Activated T-helper 1 cell treated with anti-CD3 and anti-CD28 coated beads, Interleukin-12 subunit alpha, Interleukin-12 subunit beta, Interleukin-2, Interleukin-4 antibody, amounts not matched to agents 30 ng/mL and 10 ng/mL and 1 ng/mL, durations not matched to agents 14 hours and 24 hours and 36 hours (primary cell): ENCODE measurements around the gene TMEM198. TPM values are rescaled to one million over a fixed set of nuclear protein-coding genes. Genes with fewer than 3 reads are reported as not detected.

Experiments
- DNase-seq: peaks from one replicate; pipeline ENCODE4 v3.0.0; 2021; ENCODE audit warnings: low spot score
- H3K27ac Mint-ChIP-seq: one replicate; pipeline ENCODE4 v1.8.0; 2021; ENCODE audit warnings: mild to moderate bottlenecking, mixed read lengths
- H3K27me3 Mint-ChIP-seq: one replicate; pipeline ENCODE4 v1.8.0; 2022; ENCODE audit warnings: mild to moderate bottlenecking, moderate library complexity, mixed read lengths; ENCODE audit not compliant: insufficient read depth
- H3K36me3 Mint-ChIP-seq: one replicate; pipeline ENCODE4 v1.8.0; 2021; ENCODE audit warnings: low read depth, mixed read lengths
- H3K4me1 Mint-ChIP-seq: one replicate; pipeline ENCODE4 v1.8.0; 2021; ENCODE audit warnings: low read depth, mixed read lengths
- H3K4me3 Mint-ChIP-seq: one replicate; pipeline ENCODE4 v1.8.0; 2021; ENCODE audit warnings: mild to moderate bottlenecking, moderate library complexity, mixed read lengths
- H3K9me3 Mint-ChIP-seq: one replicate; pipeline ENCODE4 v1.8.0; 2021; ENCODE audit warnings: mixed read lengths
- intact Hi-C: fragments of 100-400 bp; cut with micrococcal nuclease; formaldehyde crosslinking; loops from one replicate; pipeline ENCODE4 v1.15.1; 2024
- total RNA-seq: library from RNA; stranded (reverse); gene quantifications from 2 replicates; pipeline ENCODE4 v1.2.3, GENCODE V29; 2022

Gene TMEM198, protein sequence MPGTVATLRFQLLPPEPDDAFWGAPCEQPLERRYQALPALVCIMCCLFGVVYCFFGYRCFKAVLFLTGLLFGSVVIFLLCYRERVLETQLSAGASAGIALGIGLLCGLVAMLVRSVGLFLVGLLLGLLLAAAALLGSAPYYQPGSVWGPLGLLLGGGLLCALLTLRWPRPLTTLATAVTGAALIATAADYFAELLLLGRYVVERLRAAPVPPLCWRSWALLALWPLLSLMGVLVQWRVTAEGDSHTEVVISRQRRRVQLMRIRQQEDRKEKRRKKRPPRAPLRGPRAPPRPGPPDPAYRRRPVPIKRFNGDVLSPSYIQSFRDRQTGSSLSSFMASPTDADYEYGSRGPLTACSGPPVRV
- 2.9 and 3.3 TPM in 2 replicates for total RNA-seq

- intact Hi-C loops, result loop anchor here (1.0 to 10.0 kb wide), 12 partner anchors 9 to 1271 kb away; partner anchors contain the start of genes AAMP, DNAJB2, GMPPA and NHEJ1
- peak within 1 kb of the TSS; percentile 85 for H3K27ac Mint-ChIP-seq
- peaks cover 20% of the 10 kb centered on the region for H3K4me1 Mint-ChIP-seq
- H3K4me3 Mint-ChIP-seq, result peak within 1 kb of the TSS; percentile 93
- H3K36me3 Mint-ChIP-seq, result peaks cover 5% of the 10 kb centered on the region
- no peaks in the 10 kb centered on the region for H3K9me3 Mint-ChIP-seq
- peak; percentile 94 for DNase-seq
- peaks cover 25% of the 10 kb centered on the region for H3K27me3 Mint-ChIP-seq
Measured at GRCh38 chr2:219543596-219544358, at the start of gene TMEM198, which contains the start of gene CHPF. Gene TMEM198, plus strand, starts transcription at chr2:219544028. Its CDS starts 700 bp downstream, at chr2:219544728. Gene CHPF, minus strand, starts transcription at chr2:219543809. Its CDS starts 271 bp downstream, at chr2:219543538.

- peaks cover 21% of the 10 kb centered on the region for H3K4me1 Mint-ChIP-seq
- no peak overlapping the region for H3K27ac Mint-ChIP-seq
- intact Hi-C loops, result loop anchor here (1.0 to 5.0 kb wide), 3 partner anchors 35 to 1208 kb away; no protein-coding TSS in a partner anchor
- no peak overlapping the region for H3K4me3 Mint-ChIP-seq
- DNase-seq, result no peak
- H3K27me3 Mint-ChIP-seq, result peaks cover 42% of the 10 kb centered on the region
- H3K9me3 Mint-ChIP-seq, result no peaks in the 10 kb centered on the region
- peaks cover 3% of the 10 kb centered on the region for H3K36me3 Mint-ChIP-seq
Measured at GRCh38 chr2:219494952-219495530, 48.8 kb upstream of the TMEM198 start.

DNA sequence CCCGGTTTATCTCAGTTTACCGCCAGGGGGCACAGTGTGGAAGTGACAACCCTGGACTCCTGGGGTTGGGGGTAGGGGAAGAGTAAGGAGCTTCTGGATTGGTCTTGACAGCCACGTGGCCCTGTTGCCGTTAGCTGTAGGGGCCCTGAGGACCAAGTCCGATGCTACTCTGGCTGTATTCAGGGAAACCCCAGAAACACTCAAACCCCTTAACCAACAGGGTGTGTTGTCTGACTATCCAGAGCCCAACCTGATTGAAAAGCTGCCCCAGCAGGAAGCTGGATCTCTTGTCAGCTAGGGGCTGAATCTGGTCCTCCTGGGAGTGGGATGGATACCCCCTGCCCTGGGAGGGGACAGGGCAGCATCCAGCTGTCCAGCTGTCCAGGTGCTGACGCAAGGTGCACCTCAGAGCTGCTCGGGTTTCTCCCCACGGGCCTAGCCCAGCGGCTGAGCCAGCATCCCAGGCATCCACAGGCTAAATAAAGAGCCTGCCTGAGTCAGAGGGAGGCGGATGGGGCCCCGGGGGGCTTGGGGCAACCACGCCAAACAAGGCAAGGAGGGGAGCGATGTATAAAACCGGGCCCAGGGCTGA, 48.2 kb upstream of the TMEM198 start:
- Mint-ChIP-seq H3K4me3 (no peak overlapping the region), H3K27me3 (peaks cover 42% of the 10 kb centered on the region), H3K36me3 (peaks cover 3% of the 10 kb centered on the region), H3K9me3 (no peaks in the 10 kb centered on the region), H3K27ac (no peak overlapping the region), H3K4me1 (peaks cover 26% of the 10 kb centered on the region)
- DNase-seq, result peak; percentile 31
- intact Hi-C loops, result loop anchor here (1.0 to 5.0 kb wide), 3 partner anchors 35 to 1208 kb away; no protein-coding TSS in a partner anchor

DNA sequence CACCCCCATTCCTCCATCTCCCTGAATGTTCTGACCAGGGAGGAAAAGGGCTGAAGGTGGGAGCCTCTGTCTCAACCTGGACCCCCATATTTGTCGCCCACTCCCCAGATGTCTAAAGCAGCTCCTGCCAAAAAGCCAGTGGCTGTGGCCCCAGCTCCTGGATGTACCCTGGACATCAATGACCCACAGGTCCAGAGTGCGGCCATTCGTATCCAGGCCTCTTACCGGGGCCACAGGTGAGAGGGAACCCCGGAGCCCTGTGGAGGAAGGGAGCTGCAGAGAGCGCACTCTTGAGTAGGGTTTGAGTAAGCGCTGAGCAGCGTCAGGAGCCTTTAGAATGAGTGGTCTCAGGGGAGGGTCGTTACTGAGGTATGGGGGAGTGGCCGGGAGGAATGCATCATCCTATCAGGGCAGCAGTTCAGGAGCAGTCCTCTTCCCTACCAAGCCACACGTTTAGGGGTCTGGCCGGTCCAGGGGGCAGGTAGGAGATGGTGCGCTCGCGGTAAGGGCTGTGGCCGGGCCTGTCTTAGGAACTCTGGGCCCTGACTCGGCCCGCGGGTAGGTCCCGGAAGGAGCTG, 47.5 kb upstream of the TMEM198 start:
- peaks cover 3% of the 10 kb centered on the region for H3K36me3 Mint-ChIP-seq
- peak overlapping the region; percentile 56 for H3K4me3 Mint-ChIP-seq
- H3K9me3 Mint-ChIP-seq, result no peaks in the 10 kb centered on the region
- intact Hi-C loops, result loop anchor here (5.0 kb wide), 2 partner anchors 599 to 1209 kb away; no protein-coding TSS in a partner anchor
- peaks cover 29% of the 10 kb centered on the region for H3K4me1 Mint-ChIP-seq
- peaks cover 42% of the 10 kb centered on the region for H3K27me3 Mint-ChIP-seq
- DNase-seq, result no peak
- no peak overlapping the region for H3K27ac Mint-ChIP-seq

- intact Hi-C loops, result loop anchor here (5.0 kb wide), 2 partner anchors 600 to 1210 kb away; no protein-coding TSS in a partner anchor
- Mint-ChIP-seq H3K27ac (no peak overlapping the region), H3K4me1 (peaks cover 35% of the 10 kb centered on the region), H3K9me3 (no peaks in the 10 kb centered on the region), H3K4me3 (peak overlapping the region; percentile 76), H3K27me3 (peaks cover 42% of the 10 kb centered on the region), H3K36me3 (peaks cover 5% of the 10 kb centered on the region)
- DNase-seq, result no peak
Measured at GRCh38 chr2:219496825-219497494, 46.9 kb upstream of the TMEM198 start.

GRCh38 chr2:219497495-219498279, 46.1 kb upstream of the TMEM198 start:
- intact Hi-C loops, result loop anchor here (1.0 to 5.0 kb wide), 15 partner anchors 12 to 1210 kb away; partner anchors contain the start of genes ANKZF1, ATG9A, CHPF and DNAJB2
- DNase-seq, result peak; percentile 38
- Mint-ChIP-seq H3K4me1 (peaks cover 36% of the 10 kb centered on the region), H3K9me3 (no peaks in the 10 kb centered on the region), H3K36me3 (peaks cover 5% of the 10 kb centered on the region), H3K27me3 (peaks cover 42% of the 10 kb centered on the region), H3K4me3 (peak overlapping the region; percentile 93), H3K27ac (no peak overlapping the region)

DNA sequence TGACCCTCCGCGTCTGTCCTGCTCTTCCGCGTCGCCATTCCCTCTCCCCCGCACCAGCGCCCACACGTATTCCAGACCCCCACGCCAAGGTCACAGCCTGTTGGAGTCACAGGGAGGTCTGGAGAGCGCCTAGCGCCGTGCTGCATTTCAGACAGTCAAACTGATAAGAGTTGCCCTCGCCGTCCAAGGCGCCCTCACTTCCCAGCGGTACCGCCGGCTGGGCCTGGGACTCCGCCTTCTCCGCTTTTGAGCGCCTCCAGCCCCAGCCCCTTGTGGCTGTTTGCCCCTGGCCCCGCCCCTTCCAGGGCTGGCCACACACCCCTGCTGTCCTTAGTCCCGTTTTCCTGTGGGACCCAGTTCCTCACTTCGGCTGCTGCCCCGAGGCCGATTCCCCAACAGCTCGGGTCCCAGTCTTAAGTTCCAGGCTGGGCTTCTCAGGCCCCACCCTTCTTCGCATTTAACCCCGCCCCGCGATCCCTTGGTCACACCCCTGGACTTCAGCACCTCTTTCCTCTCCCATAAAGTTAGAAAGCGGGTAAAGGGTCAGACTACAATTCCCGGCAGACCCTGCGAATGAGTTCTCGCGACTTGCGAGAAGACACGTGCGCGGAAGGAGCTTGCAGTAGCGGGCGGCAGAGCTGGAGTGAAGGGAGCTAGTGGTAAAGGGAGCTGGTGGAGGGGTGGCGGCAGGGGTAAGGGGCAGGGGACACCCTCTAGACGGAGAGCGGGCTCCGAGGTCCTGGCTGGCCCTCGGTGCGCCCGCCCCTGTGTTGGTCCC, 45.4 kb upstream of the TMEM198 start, which contains the start of gene GMPPA:
Gene GMPPA (plus strand): TSS at position 612 of the 778 bp plus-strand sequence. CDS start 1,085 bp downstream, outside the sequence.
- Mint-ChIP-seq H3K4me1 (peaks cover 36% of the 10 kb centered on the region), H3K4me3 (peak within 1 kb of the TSS; percentile 93), H3K27me3 (peaks cover 35% of the 10 kb centered on the region), H3K36me3 (peaks cover 7% of the 10 kb centered on the region), H3K27ac (peak within 1 kb of the TSS; percentile 91), H3K9me3 (no peaks in the 10 kb centered on the region)
- intact Hi-C loops, result loop anchor here (1.0 to 5.0 kb wide), 15 partner anchors 11 to 1211 kb away; partner anchors contain the start of genes ANKZF1, ATG9A, CHPF and DNAJB2
- peak; percentile 94 for DNase-seq

DNA sequence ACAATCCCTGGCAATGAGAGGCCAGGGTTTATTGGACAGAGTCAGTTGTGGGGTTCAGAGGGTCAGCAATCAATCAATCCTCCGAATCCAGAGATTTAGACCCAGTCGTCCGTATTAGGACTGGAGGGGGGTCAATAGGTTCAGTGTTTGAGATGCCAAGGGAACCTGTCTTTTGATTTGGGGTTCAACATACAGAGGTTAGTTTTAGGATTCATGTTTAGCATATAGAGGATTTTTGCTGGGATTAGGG, 44.8 kb upstream of the TMEM198 start:
- H3K27me3 Mint-ChIP-seq, result peaks cover 32% of the 10 kb centered on the region
- H3K27ac Mint-ChIP-seq, result peak overlapping the region; percentile 91
- H3K36me3 Mint-ChIP-seq, result peaks cover 8% of the 10 kb centered on the region
- H3K4me1 Mint-ChIP-seq, result peaks cover 36% of the 10 kb centered on the region
- no peaks in the 10 kb centered on the region for H3K9me3 Mint-ChIP-seq
- DNase-seq, result no peak
- H3K4me3 Mint-ChIP-seq, result peak overlapping the region; percentile 93
- intact Hi-C loops, result loop anchor here (2.0 to 5.0 kb wide), 3 partner anchors 292 to 1212 kb away; partner anchors contain the start of gene ZFAND2B

- Mint-ChIP-seq H3K36me3 (peaks cover 13% of the 10 kb centered on the region), H3K27me3 (peaks cover 27% of the 10 kb centered on the region), H3K4me1 (peaks cover 36% of the 10 kb centered on the region), H3K9me3 (no peaks in the 10 kb centered on the region), H3K27ac (peak overlapping the region; percentile 91), H3K4me3 (peak overlapping the region; percentile 93)
- intact Hi-C loops, result loop anchor here (2.0 to 5.0 kb wide), 3 partner anchors 293 to 1212 kb away; partner anchors contain the start of gene ZFAND2B
- no peak for DNase-seq
Measured at GRCh38 chr2:219499555-219499954, 44.3 kb upstream of the TMEM198 start.

- H3K4me3 Mint-ChIP-seq, result peak overlapping the region; percentile 93
- peaks cover 36% of the 10 kb centered on the region for H3K4me1 Mint-ChIP-seq
- intact Hi-C loops, result no loop called here
- H3K9me3 Mint-ChIP-seq, result no peaks in the 10 kb centered on the region
- peaks cover 13% of the 10 kb centered on the region for H3K36me3 Mint-ChIP-seq
- no peak for DNase-seq
- H3K27me3 Mint-ChIP-seq, result peaks cover 22% of the 10 kb centered on the region
- H3K27ac Mint-ChIP-seq, result no peak overlapping the region
Measured at GRCh38 chr2:219500135-219500534, 43.7 kb upstream of the TMEM198 start.
